Tibial nerve (tissue), 4 donors: Measurements from ENCODE around the gene POU6F2. TPM values are rescaled to one million over a fixed set of nuclear protein-coding genes. Genes with fewer than 3 reads are reported as not detected.

Experiments
- DNase-seq, 2 donors: peaks; one replicate each; pipeline ENCODE4 v3.0.0-alpha.2; 2019; ENCODE audit warnings: low spot score in 2 of 2
- H3K27ac ChIP-seq, 4 donors: fragments of 200-600 bp; sonication (generic) in 3 of 4; one replicate each; pipeline ENCODE4 v1.5.1; 2017 to 2019; ENCODE audit warnings: mild to moderate bottlenecking in 1 of 4
- H3K27me3 ChIP-seq, 2 donors: fragments of 200-600 bp; sonication (generic) in 1 of 2; one replicate each; pipeline versions ENCODE4 v1.5.1 to v1.6.0; 2017 to 2019
- H3K36me3 ChIP-seq, 3 donors: fragments of 200-600 bp; sonication (generic); one replicate each; pipeline ENCODE4 v1.5.1; 2018 to 2019
- H3K4me1 ChIP-seq, 4 donors: fragments of 200-600 bp; sonication (generic) in 3 of 4; one replicate each; pipeline ENCODE4 v1.5.1; 2017 to 2019
- H3K4me3 ChIP-seq, 4 donors: fragments of 200-600 bp; sonication (generic) in 3 of 4; one replicate each; pipeline ENCODE4 v1.5.1; 2017 to 2019; ENCODE audit warnings: mild to moderate bottlenecking in 1 of 4, moderate library complexity in 1 of 4
- H3K9me3 ChIP-seq, 4 donors: fragments of 200-600 bp; sonication (generic) in 3 of 4; one replicate each; pipeline ENCODE4 v1.5.1; 2017 to 2019
- CTCF ChIP-seq, 5 experiments: fragments of 200-600 bp in 3 of 5; fragments of 450-650 bp in 2 of 5; sonication (generic) in 3 of 5; IDR thresholded peaks; one replicate each; pipeline ENCODE4 v1.5.1; 2016 to 2019; ENCODE audit warnings: antibody characterized with exemption in 5 of 5, mild to moderate bottlenecking in 3 of 5, moderate library complexity in 2 of 5
- EP300 ChIP-seq, 2 donors: sonication (generic); formaldehyde crosslinking; IDR thresholded peaks; one replicate each; pipeline ENCODE4 v1.6.1; 2017; ENCODE audit warnings: antibody characterized with exemption in 2 of 2, mild to moderate bottlenecking in 1 of 2
- POLR2A ChIP-seq, 2 donors: fragments of 450-650 bp; IDR thresholded peaks; one replicate each; pipeline ENCODE4 v1.6.1; 2017; ENCODE audit warnings: antibody characterized with exemption in 2 of 2, mild to moderate bottlenecking in 2 of 2, moderate library complexity in 2 of 2
- WGBS, 2 donors: methylation state at CpG; one replicate each; pipeline ENCODE4 v1.1.5; 2018; 5-methylcytosine and 5-hydroxymethylcytosine counted together
- total RNA-seq, 4 donors: library from RNA; depleted of rRNA; stranded (reverse); fragments of >200 nt; gene quantifications; one replicate each; pipeline ENCODE4 v1.1.0, GENCODE V29; 2016

POU6F2 gene
- total RNA-seq, 4 donors from 2014 or later = 0.21 to 1.8 (median 1.3) TPM

- Histone ChIP-seq H3K9me3 (no peaks in the 10 kb centered on the region), H3K27me3 (no peaks in the 10 kb centered on the region), H3K27ac (no peak overlapping the region), H3K4me3 (no peak overlapping the region), H3K36me3 (no peaks in the 10 kb centered on the region), H3K4me1 (no peaks in the 10 kb centered on the region)
- no peak for TF ChIP-seq POLR2A (IDR thresholded peaks at IDR 0.05)
- TF ChIP-seq EP300 (IDR thresholded peaks at IDR 0.05) = no peak
- TF ChIP-seq CTCF (IDR thresholded peaks at IDR 0.05) = no peak
- 60 to 62% methylated on average over 10 of the region's 10 CpGs for WGBS, 2 donors
- no peak for DNase-seq
These were observed 314.1 kb downstream of the POU6F2 start for GRCh38 chr7:39291628-39292410.

- no peak for DNase-seq
- no peaks in the 10 kb centered on the region for H3K36me3 ChIP-seq
- no peak overlapping the region for H3K27ac ChIP-seq
- TF ChIP-seq EP300 (IDR thresholded peaks at IDR 0.05) (no peak), CTCF (IDR thresholded peaks at IDR 0.05) (no peak), POLR2A (IDR thresholded peaks at IDR 0.05) (no peak)
- no peaks in the 10 kb centered on the region for H3K4me1 ChIP-seq
- no peaks in the 10 kb centered on the region for H3K27me3 ChIP-seq
- H3K4me3 ChIP-seq = no peak overlapping the region
- no peaks in the 10 kb centered on the region for H3K9me3 ChIP-seq
- 69 to 75% methylated on average over 26 of the region's 26 CpGs for WGBS, 2 donors
These were observed 315.5 kb downstream of the POU6F2 start for GRCh38 chr7:39293056-39293823.

GRCh38 chr7:39294022-39294421 lies 316.3 kb downstream of the POU6F2 start:
- Histone ChIP-seq H3K27ac (no peak overlapping the region), H3K4me1 (no peaks in the 10 kb centered on the region), H3K27me3 (no peaks in the 10 kb centered on the region), H3K36me3 (no peaks in the 10 kb centered on the region), H3K4me3 (no peak overlapping the region), H3K9me3 (no peaks in the 10 kb centered on the region)
- no peak for DNase-seq
- TF ChIP-seq POLR2A (IDR thresholded peaks at IDR 0.05) (no peak), EP300 (IDR thresholded peaks at IDR 0.05) (no peak)
- WGBS, 2 donors = 94 to 95% methylated on average over 4 of the region's 4 CpGs

GRCh38 chr7:39295796-39296195 lies 318.1 kb downstream of the POU6F2 start:
- no peaks in the 10 kb centered on the region for H3K36me3 ChIP-seq
- no peak for DNase-seq
- H3K4me3 ChIP-seq = no peak overlapping the region
- H3K9me3 ChIP-seq = no peaks in the 10 kb centered on the region
- no peaks in the 10 kb centered on the region for H3K4me1 ChIP-seq
- no peak for TF ChIP-seq CTCF (IDR thresholded peaks at IDR 0.05)
- no peak for TF ChIP-seq POLR2A (IDR thresholded peaks at IDR 0.05)
- no peak for TF ChIP-seq EP300 (IDR thresholded peaks at IDR 0.05)
- H3K27ac ChIP-seq = no peak overlapping the region
- H3K27me3 ChIP-seq = no peaks in the 10 kb centered on the region

- Histone ChIP-seq H3K27me3 (no peaks in the 10 kb centered on the region), H3K4me3 (no peak overlapping the region), H3K4me1 (no peaks in the 10 kb centered on the region), H3K9me3 (no peaks in the 10 kb centered on the region), H3K36me3 (no peaks in the 10 kb centered on the region), H3K27ac (no peak overlapping the region)
- TF ChIP-seq POLR2A (IDR thresholded peaks at IDR 0.05) (no peak), EP300 (IDR thresholded peaks at IDR 0.05) (no peak), CTCF (IDR thresholded peaks at IDR 0.05) (no peak)
- 51 to 58% methylated on average over 6 of the region's 6 CpGs for WGBS, 2 donors
- no peak for DNase-seq
These were observed 322.0 kb downstream of the POU6F2 start for GRCh38 chr7:39299695-39300094.
